PC-3 (cell line): ENCODE results near the gene LILRA6.

Experiments used
- CTCF ChIP-seq: fragments of 300-600 bp; sonication (generic); conservative IDR thresholded peaks from 2 replicates; pipeline ENCODE4 v1.5.1; 2017; ENCODE audit warnings: antibody characterized with exemption, low read depth, mild to moderate bottlenecking, low read length
- EZH2 ChIP-seq: fragments of 300-600 bp; sonication (generic); IDR thresholded peaks from one replicate; pipeline ENCODE4 v1.6.1; 2017; ENCODE audit warnings: antibody characterized with exemption, mild to moderate bottlenecking, low read length; ENCODE audit not compliant: unreplicated experiment
- EZH2phosphoT487 ChIP-seq: fragments of 300-600 bp; sonication (generic); IDR thresholded peaks from 2 replicates; pipeline ENCODE4 v1.6.1; 2018; ENCODE audit warnings: mild to moderate bottlenecking, antibody characterized with exemption, low read length, borderline replicate concordance

- TF ChIP-seq CTCF (no peak), EZH2 (no peak), EZH2phosphoT487 (no peak)
Observed at GRCh38 chr19:54253331-54254194, 11.0 kb upstream of the LILRA6 start.
